Measurements from ENCODE around the gene SNAPC2.
A peak's percentile ranks its signal among the peaks of the same experiment; 100 is the strongest.

SNAPC2 gene, protein sequence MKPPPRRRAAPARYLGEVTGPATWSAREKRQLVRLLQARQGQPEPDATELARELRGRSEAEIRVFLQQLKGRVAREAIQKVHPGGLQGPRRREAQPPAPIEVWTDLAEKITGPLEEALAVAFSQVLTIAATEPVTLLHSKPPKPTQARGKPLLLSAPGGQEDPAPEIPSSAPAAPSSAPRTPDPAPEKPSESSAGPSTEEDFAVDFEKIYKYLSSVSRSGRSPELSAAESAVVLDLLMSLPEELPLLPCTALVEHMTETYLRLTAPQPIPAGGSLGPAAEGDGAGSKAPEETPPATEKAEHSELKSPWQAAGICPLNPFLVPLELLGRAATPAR

DNA sequence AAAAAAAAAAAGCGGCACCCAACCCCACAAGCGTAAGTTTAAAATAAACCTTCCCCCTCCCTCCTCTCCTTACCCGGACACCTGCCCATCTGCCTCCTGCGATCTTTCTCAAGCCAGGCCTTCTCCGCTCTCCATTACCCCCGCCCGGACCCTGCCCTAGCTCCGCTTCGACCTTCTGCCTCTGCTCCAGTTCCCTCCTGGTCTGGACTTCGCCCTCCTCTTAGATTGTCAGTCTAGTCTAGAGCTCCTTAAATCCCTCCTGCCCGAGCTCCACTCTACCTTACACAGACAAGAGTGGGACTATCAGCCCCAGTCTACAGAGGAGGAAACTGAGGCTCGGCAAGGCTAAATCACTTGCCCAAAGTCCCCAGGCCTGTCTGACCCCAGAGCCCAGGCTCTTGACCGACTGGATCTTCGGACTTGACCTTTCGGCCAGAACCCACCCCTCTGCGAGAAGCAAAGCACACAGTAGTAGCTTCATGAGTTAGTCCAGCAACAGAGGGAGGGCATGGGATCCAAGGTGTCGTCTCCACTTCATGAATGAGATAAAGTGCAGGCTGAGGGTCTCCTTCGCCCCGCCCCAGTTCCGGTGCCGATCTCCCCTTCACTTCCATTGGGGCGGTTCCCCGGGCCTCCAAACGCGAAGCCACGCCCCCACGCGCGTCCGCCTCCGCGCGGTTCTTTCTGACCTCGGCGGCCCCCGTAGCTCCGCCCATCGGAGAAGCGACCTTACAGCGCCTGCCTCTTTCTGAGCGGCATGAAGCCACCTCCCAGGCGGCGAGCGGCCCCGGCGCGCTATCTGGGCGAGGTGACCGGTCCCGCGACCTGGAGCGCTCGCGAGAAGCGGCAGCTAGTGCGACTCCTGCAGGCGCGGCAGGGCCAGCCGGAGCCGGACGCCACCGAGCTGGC, at the start of gene SNAPC2:
SNAPC2 (plus strand) TSS at position 729 of the 909 bp plus-strand sequence; CDS start at position 758, 29 bp downstream.
- DNase-seq (ENCODE audit: low read depth): peak; percentile 90

DNA sequence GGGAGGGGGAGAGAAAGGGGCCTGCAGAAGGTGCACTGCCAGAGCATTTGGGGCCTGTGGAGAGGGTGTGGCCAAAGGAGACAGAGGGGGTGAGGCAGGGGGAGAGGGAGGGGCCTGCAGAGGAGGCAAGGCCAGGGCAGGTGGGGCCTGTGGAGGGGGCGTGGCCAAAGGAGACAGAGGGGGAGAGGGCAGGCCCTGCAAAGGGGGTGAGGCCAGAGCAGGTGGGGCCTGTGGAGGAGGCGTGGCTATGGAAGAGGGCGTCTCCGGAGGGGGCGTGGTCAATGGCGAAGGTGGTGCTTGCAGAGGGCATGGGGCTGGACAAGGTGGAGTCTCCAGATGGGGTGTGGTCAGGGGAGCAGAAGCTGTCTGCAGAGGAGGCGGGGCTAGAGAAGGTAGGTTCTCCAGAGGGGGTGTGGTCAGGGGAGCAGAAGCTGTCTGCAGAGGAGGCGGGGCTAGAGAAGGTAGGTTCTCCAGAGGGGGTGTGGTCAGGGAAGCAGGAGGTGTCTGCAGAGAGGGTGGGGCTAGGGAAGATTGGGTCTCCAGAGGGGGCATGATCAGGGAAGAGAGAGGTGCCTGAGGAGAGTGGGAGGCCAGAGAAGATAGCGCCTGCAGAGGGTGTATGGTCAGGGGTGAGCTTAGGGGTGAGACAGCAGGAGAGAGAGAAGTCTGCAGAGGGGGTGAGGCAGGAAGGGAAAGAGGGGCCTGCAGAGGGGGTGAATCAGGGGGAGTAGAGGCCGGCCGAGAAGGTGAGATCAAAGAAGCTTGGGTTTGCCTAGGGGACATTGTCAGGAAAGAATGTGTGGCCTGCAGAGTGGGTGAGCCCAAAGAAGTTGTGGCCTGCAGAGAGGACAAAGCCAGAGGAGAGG, 49.3 kb upstream of the SNAPC2 start:
- no peak for DNase-seq (ENCODE audit: low read depth)

- peak; percentile 92 for DNase-seq (ENCODE audit: low read depth)
Measured at GRCh38 chr19:7871437-7872305, 48.5 kb upstream of the SNAPC2 start.

DNA sequence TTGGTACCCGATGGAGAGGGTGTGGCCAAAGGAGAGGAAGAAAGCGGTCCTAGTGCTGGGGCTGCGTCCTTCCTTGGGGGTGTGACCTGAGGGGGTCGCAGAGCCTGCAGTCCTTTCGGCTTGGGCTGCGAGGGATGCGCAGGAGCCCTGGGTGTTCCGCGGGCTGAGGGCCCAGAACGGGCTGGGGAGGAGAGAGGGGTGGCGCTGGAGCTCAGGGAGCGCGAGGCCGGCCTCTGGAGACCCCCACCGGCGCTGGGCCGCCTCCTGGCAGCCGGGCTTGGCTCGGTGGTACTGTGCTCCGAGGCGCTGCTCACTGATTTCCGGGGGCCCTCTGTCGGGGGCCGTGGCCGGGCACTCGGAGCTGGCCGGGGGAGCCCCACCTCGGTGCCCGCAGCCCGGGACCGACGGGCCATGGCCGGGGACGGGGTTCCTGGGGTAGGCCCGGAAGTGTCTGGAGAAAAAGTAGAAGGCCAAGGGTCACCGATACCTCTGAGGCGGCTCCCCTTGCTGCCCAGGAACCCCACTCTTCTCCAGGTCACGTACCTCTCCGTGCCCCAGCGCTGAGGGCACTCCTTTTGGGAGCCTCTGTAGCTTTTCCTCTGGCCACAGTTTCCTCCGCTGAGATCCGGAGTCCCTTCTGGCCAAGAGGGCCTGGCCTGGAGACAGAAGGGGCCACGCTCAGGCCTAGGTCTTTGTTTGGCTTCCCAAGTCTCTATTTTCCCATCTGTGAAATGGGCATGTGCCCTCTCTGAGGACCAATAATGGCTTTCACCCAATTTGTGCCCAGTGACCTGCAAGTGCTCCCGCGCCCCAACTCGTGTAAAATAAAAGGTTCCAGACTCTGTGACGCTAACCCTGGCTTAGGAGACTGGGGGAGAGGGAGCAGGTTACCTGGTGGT, 47.6 kb upstream of the SNAPC2 start:
- no peak for DNase-seq (ENCODE audit: low read depth)

DNA sequence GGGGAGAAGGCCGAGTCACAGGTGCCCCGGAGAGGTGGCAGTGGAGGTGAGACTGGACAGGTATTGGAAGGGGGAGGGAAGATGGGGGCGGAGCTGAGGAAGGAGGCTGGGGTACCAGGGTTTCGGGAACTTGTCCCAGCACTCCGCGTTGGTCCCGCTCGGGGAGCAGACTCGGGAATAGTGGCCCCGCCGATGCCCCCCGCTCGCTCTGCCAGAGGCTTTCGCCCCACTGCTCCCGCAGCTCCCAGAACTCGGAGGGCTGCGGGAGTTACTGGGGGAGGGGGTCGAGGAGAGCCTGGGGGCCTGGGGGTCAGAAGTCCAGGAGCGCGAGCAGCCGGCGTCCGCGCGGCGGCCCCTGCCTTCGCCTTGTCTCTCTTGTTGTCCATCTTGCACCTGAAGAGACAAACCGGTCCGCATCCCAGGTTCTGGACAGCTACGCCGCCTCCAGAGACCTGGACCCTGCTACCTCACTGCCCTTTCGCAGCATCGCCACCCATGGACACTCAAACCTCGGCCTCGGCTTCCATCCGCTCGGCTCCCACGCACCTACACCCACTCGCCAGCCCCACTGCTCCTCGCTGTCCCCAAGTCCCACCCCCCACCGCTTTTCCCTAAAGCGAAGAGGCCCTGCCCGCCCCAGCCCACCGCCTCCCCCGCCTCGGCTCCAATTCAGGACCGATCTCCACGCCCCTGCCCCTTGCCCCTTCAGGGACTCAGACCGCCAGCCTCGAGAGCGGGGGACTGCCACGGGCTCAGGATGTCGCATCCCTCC, 46.6 kb upstream of the SNAPC2 start:
- DNase-seq (ENCODE audit: low read depth): no peak

DNA sequence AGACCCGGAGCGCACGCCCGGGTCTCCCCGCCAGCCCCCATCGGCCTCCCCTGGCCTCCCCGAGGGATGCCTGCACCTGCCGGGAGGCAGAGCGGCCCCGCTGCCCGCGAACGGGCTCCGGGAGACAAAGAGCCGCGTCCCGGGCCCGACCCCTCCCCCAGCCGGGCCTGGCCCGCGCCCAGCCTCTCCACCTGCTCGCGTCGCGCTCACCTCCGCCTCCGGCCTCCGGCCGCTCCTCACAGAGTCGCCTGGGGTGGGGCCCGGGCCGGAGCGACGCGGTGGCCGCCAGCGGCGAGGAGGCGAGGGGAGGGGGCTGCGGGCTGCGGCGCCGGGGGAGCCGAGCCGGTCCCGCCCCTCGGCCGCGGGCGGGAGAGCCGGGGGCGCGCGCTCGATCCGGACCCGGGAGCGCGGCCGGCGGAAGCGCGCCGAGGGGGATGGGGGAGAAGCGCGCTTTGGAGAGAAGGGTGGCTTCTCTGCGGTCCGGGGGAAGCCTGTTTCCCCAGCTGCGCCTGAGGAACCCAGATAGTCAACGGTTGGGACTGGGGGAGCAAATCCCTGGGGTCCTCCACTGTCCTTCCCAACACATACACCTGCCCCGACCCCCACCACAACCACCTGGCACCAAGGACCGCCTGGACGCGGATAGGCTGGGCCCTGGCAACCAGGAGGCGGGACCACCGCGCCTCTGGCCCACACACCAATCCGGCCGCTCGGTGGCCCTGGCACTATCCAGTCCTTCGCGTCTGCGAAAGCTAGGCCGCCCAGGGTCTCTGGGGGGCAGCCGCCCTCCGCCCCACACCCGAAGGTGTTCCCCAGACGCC, 45.9 kb upstream of the SNAPC2 start, which contains the start of gene PRR36:
PRR36 (minus strand) TSS at position 315 of the 821 bp plus-strand sequence. CDS start 701 bp downstream, outside the sequence.
- no peak for DNase-seq (ENCODE audit: low read depth)

DNA sequence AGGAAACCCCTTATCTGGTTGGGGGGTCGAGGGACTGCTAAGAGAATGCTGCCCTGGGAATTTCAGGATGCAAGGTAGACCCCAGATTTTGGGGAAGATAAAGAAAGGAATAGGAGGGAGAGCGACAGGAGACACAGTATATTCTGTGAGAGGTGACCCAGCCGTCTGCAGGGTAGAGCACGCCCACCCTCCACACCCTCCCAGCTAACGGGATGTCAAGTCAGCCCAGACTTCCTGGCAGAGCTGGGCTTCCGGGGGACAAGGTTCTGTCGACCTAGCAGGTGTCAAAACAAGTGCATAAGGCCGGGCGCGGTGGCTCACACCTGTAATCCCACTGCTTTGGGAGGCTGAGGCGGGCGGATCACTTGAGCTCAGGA, 45.3 kb upstream of the SNAPC2 start:
- DNase-seq (ENCODE audit: low read depth): no peak

DNA sequence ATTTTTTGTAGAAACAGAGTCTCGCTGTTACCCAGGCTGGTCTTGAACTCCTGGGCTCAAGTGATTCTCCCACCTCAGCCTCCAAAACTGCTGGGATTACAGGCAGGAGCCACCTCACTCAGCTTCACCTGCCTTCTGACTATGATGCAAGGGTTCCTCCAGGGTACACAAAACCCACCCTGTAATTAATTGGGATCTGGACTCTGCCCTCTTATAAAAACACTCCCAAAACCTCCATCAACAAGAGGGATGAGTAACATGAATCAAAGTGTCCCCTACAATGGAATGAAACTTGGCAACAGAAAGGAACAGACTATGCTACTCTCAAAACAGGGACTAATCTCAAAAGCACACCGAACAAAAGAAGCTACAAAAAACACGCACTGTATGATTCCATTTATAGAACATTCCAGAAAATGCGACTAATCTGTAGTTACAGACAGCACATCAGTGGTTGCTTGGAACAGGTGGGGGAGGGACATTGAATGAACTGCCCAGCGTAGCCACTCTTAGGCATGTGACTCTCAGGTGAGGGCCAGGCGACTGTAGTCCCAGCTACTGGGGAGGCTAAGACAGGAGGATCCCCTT, 42.8 kb upstream of the SNAPC2 start:
- DNase-seq (ENCODE audit: low read depth): no peak

DNA sequence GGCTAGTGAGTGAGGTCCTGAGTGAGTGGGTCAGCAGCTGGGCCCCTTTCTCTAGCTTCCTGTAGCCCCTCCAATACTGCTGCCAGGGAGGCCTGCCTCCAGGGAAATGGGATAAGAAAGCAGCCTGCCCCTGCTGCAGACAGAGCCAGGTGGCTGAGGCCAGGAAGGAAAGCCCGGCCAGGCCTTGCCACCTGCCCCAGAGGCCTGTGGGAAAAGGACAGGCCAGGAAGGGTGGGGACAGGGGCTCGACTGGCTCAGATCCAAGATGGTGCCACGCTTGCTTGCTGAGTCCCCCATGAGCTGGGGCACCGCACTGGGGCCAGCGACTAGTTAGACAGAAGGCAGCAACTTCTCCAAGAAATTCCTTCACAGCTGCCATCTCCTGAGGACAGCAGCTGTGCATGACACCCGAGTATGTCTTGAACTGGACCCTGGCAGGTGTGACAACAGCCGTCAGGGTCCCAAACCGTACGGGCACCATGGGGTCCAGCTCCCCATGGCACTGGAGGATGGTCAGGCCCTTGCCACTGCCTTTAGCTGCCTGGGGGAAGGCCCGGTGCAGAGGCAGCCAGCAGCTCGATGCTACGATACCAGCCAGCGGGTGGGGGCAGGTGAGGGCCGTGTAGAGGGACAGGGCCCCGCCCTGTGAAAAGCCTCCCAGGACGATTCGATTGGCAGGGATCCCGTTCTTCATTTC, 40.9 kb upstream of the SNAPC2 start:
- DNase-seq (ENCODE audit: low read depth): no peak

GRCh38 chr19:7879836-7880235, 40.3 kb upstream of the SNAPC2 start:
- DNase-seq (ENCODE audit: low read depth): no peak

DNA sequence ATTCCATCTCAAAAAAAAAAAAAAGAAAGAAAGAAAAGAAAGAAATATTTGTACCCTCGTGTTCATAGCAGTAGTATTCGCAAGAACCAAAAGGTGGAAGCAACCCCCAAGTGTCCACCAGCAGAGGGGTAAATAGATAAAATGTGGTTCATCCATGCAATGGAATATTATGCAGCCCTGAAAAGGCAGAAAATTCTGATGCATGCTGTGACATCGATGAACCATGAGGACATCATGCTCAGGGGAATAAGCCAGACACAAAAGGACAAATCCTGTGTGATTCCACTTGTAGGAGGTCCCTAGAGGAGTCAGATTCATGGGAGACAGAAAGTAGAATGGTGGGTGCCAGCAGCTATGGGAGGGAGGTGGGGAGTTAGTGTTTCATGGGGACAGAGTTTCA, 38.2 kb upstream of the SNAPC2 start:
- no peak for DNase-seq (ENCODE audit: low read depth)

DNA sequence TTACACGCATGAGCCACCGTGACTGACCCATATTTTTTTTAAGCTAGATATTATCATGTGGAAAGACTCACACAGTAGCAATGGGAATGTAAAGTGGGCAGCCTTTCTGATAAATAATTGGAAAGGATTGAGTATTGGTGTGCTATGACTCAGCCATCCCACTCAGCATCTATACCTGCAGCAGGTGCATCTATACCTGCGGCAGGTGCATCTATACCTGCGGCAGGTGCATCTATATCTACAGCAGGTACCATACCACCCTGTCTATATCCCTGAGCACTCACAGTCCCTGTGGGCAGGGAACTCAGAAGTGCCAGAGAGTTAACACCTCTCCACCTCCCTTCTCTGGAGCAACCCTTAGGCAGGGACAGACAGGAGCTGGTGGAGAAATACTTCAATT, 37.0 kb upstream of the SNAPC2 start:
- DNase-seq (ENCODE audit: low read depth): no peak

DNA sequence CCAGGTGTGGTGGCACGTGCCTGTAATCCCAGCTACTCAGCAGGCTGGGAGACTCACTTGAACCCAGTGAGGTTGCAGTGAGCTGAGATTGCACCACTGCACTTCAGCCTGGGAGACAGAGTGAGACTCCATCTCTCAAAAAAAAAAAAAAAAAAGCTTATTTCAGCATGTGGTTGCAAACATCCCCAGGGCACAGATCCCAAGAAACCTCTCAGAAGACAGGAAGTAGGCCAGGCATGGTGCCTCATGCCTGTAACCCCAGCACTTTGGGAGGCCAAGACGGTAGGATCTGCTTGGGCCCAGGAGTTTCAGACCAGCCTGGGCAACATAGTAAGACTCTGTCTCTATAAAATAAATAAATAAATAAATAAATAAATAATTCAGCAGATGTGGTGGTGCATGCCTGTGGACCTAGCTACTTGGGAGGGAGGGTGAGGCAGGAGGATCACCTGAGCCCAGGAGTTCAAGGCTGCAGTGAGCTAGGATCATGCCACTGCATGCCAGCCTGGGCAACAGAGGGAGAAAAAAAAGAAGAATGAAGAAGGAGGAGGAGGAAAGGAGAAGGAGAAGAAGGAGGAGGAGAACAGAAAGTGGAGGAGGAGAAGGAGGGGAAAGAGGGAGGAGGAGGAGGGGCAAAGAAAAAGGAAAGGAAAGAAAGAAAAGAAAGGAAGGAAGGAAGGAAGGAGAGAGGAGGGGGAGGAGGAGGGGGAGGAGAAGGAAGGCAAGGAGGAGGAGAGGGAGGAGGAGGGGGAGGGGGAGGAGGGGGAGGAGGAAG, 36.2 kb upstream of the SNAPC2 start:
- DNase-seq (ENCODE audit: low read depth): no peak

GRCh38 chr19:7885818-7886217, 34.3 kb upstream of the SNAPC2 start:
- DNase-seq (ENCODE audit: low read depth): no peak

DNA sequence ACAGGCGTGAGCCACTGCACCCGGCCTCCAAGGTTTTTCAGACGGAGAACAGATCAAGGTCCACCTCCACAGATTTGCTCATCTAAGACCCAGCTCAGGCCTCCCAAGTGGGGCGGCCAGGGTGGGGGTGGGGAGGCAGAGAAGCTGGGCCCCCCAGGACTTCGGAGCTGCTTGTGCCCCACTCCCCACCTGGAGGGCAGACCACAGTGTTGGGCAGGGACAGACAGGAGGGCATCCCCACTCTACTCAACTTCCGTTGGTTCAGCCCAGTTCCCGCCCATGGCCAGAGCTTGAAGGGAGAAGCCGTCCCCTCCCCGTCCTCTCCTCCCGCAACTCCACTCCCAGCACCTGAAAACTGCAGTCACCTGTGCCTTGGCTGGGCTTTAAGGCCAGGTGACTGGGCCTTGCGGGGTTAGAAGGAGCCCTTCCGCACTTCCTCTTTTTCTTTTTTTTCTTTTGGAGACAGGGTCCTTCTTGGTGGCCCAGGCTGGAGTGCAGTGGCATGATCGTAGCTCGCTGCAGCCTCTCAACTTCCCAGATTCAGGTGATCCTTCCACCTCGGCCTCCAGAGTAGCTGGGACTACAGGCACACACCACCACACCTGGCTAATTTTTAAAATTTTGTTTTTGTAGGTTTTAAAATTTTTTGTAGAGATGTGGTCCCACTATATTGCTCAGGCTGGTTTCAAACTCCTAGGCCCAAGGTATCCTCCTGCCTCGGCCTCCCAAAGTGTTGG, 32.6 kb upstream of the SNAPC2 start:
- DNase-seq (ENCODE audit: low read depth): no peak

Data from fibroblast of the conjunctiva (primary cell).